Loucy (cell line): ENCODE measurements around the gene TIAM1.

Source experiments
- CTCF ChIP-seq: fragments of 200-600 bp; sonication (generic); conservative IDR thresholded peaks from 2 replicates; pipeline ENCODE4 v1.5.1; 2014; ENCODE audit warnings: mild to moderate bottlenecking, antibody characterized with exemption, low read length
- EZH2phosphoT487 ChIP-seq: fragments of 200-600 bp; IDR thresholded peaks from 2 replicates; pipeline ENCODE4 v1.6.1; 2018; ENCODE audit warnings: antibody characterized with exemption, mild to moderate bottlenecking, moderate library complexity, borderline replicate concordance

DNA sequence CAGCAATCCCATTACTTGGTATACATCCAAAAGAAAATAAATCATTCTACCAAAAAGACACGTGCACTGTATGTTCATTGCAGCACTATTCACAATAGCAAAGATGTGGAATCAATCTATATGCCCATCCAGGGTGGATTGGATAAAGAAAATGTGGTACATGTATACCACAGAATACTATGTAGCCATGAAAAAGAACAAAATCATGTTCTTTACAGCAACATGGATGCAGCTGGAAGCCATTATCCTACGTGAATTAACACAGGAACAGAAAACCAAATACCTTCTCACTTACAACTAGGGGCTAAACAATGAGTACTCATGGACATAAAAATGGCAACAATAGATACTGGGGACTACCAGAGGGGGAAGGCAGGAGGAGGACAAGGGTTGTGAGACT is 147.3 kb downstream of the TIAM1 start:
- TF ChIP-seq CTCF (no peak), EZH2phosphoT487 (no peak)
